Measurements from ENCODE around the gene SWAP70. TPM values are rescaled to one million over a fixed set of nuclear protein-coding genes. Genes with fewer than 3 reads are reported as not detected.

SWAP70 gene
- total and polyA plus RNA-seq, 2 donors (not counting 1 experiment from before 2014, with no cell fraction given), result 45.1 to 74.4 TPM

- Histone ChIP-seq H3K79me2 (ENCODE audit: control insufficient read depth, insufficient read depth, low read length) (no peaks in the 10 kb centered on the region), H2AFZ (ENCODE audit: low read length) (no peak overlapping the region), H3K27me3 (ENCODE audit: control insufficient read depth, insufficient read depth, low read length) (no peaks in the 10 kb centered on the region), H3K27ac (ENCODE audit: insufficient read depth, low read length) (no peak overlapping the region), H3K36me3 (ENCODE audit: control insufficient read depth, insufficient read depth, low read length) (no peaks in the 10 kb centered on the region), H3K9ac (ENCODE audit: insufficient read depth, low read length) (no peak overlapping the region), H3K4me3 (replicated peaks in 1 of 4; ENCODE audit: control extremely low read depth in 1 of 4, insufficient read depth in 1 of 4, low read depth in 3 of 4, low read length in 4 of 4) (no peak overlapping the region), H3K9me3 (ENCODE audit: control insufficient read depth, insufficient read depth, low read depth, low read length) (no peaks in the 10 kb centered on the region), H3K4me1 (ENCODE audit: control insufficient read depth, extremely low read depth, insufficient read depth, low read length) (peaks cover 13% of the 10 kb centered on the region), H4K20me1 (ENCODE audit: control insufficient read depth, extremely low read depth, insufficient read depth, low read length) (no peaks in the 10 kb centered on the region), H3K4me2 (ENCODE audit: extremely low read depth, insufficient read depth, low read length) (no peak overlapping the region)
- DNase-seq (ENCODE audit: low read depth in 2 of 2), result no peak
- TF ChIP-seq CTCF (conservative IDR thresholded peaks at IDR 0.05 in 1 of 2, IDR thresholded peaks at IDR 0.05 in 1 of 2; ENCODE audit: low read depth in 1 of 2, low read length in 2 of 2) (no peak), EZH2 (IDR thresholded peaks at IDR 0.05; ENCODE audit: low read length, missing control alignments) (no peak)
Measured at GRCh38 chr11:9772218-9772617, 108.3 kb downstream of the SWAP70 start.

GRCh38 chr11:9773524-9773923 is 109.6 kb downstream of the SWAP70 start:
- Histone ChIP-seq H3K27ac (ENCODE audit: insufficient read depth, low read length) (peak overlapping the region; percentile 4), H3K4me1 (ENCODE audit: control insufficient read depth, extremely low read depth, insufficient read depth, low read length) (peaks cover 13% of the 10 kb centered on the region), H3K4me3 (replicated peaks in 1 of 4; ENCODE audit: control extremely low read depth in 1 of 4, insufficient read depth in 1 of 4, low read depth in 3 of 4, low read length in 4 of 4) (no peak overlapping the region), H3K9me3 (ENCODE audit: control insufficient read depth, insufficient read depth, low read depth, low read length) (no peaks in the 10 kb centered on the region), H3K79me2 (ENCODE audit: control insufficient read depth, insufficient read depth, low read length) (peaks cover 2% of the 10 kb centered on the region), H3K36me3 (ENCODE audit: control insufficient read depth, insufficient read depth, low read length) (no peaks in the 10 kb centered on the region), H3K9ac (ENCODE audit: insufficient read depth, low read length) (no peak overlapping the region), H3K27me3 (ENCODE audit: control insufficient read depth, insufficient read depth, low read length) (no peaks in the 10 kb centered on the region), H2AFZ (ENCODE audit: low read length) (no peak overlapping the region), H3K4me2 (ENCODE audit: extremely low read depth, insufficient read depth, low read length) (no peak overlapping the region), H4K20me1 (ENCODE audit: control insufficient read depth, extremely low read depth, insufficient read depth, low read length) (no peaks in the 10 kb centered on the region)
- TF ChIP-seq EZH2 (IDR thresholded peaks at IDR 0.05; ENCODE audit: low read length, missing control alignments), result no peak
- TF ChIP-seq CTCF (conservative IDR thresholded peaks at IDR 0.05 in 1 of 2, IDR thresholded peaks at IDR 0.05 in 1 of 2; ENCODE audit: low read depth in 1 of 2, low read length in 2 of 2), result no peak
- DNase-seq (ENCODE audit: low read depth in 2 of 2), result no peak

- H4K20me1 ChIP-seq (ENCODE audit: control insufficient read depth, extremely low read depth, insufficient read depth, low read length), result no peaks in the 10 kb centered on the region
- H3K4me1 ChIP-seq (ENCODE audit: control insufficient read depth, extremely low read depth, insufficient read depth, low read length), result peaks cover 13% of the 10 kb centered on the region
- no peaks in the 10 kb centered on the region for H3K9me3 ChIP-seq (ENCODE audit: control insufficient read depth, insufficient read depth, low read depth, low read length)
- TF ChIP-seq CTCF (conservative IDR thresholded peaks at IDR 0.05 in 1 of 2, IDR thresholded peaks at IDR 0.05 in 1 of 2; ENCODE audit: low read depth in 1 of 2, low read length in 2 of 2) (no peak), EZH2 (IDR thresholded peaks at IDR 0.05; ENCODE audit: low read length, missing control alignments) (no peak)
- no peak for DNase-seq (ENCODE audit: low read depth in 2 of 2)
- H3K9ac ChIP-seq (ENCODE audit: insufficient read depth, low read length), result no peak overlapping the region
- no peak overlapping the region for H3K4me2 ChIP-seq (ENCODE audit: extremely low read depth, insufficient read depth, low read length)
- no peak overlapping the region for H2AFZ ChIP-seq (ENCODE audit: low read length)
- peaks cover 2% of the 10 kb centered on the region for H3K79me2 ChIP-seq (ENCODE audit: control insufficient read depth, insufficient read depth, low read length)
- peak overlapping the region; percentile 60 for H3K27ac ChIP-seq (ENCODE audit: insufficient read depth, low read length)
- no peaks in the 10 kb centered on the region for H3K36me3 ChIP-seq (ENCODE audit: control insufficient read depth, insufficient read depth, low read length)
- no peak overlapping the region for H3K4me3 ChIP-seq (replicated peaks in 1 of 4; ENCODE audit: control extremely low read depth in 1 of 4, insufficient read depth in 1 of 4, low read depth in 3 of 4, low read length in 4 of 4)
- no peaks in the 10 kb centered on the region for H3K27me3 ChIP-seq (ENCODE audit: control insufficient read depth, insufficient read depth, low read length)
Measured at GRCh38 chr11:9774109-9774508, 110.2 kb downstream of the SWAP70 start.

All from fibroblast of lung (primary cell).